T-helper 2 cell treated with Interferon-gamma antibody and Interleukin-4, amounts not matched to agents 100 ng/mL and 5 ng/mL, for 36 hours (primary cell): ENCODE measurements around the gene PNPLA2. TPM values are rescaled to one million over a fixed set of nuclear protein-coding genes. Genes with fewer than 3 reads are reported as not detected.

Source experiments
- intact Hi-C: fragments of 100-400 bp; cut with micrococcal nuclease; formaldehyde crosslinking; loops from one replicate; pipeline ENCODE4 v1.15.1; 2023
- total RNA-seq: library from RNA; stranded (reverse); gene quantifications from 2 replicates; pipeline ENCODE4 v1.2.3, GENCODE V29; 2022

PNPLA2 gene
- total RNA-seq, 1 donor from 2014 or later = 43.0 TPM

DNA sequence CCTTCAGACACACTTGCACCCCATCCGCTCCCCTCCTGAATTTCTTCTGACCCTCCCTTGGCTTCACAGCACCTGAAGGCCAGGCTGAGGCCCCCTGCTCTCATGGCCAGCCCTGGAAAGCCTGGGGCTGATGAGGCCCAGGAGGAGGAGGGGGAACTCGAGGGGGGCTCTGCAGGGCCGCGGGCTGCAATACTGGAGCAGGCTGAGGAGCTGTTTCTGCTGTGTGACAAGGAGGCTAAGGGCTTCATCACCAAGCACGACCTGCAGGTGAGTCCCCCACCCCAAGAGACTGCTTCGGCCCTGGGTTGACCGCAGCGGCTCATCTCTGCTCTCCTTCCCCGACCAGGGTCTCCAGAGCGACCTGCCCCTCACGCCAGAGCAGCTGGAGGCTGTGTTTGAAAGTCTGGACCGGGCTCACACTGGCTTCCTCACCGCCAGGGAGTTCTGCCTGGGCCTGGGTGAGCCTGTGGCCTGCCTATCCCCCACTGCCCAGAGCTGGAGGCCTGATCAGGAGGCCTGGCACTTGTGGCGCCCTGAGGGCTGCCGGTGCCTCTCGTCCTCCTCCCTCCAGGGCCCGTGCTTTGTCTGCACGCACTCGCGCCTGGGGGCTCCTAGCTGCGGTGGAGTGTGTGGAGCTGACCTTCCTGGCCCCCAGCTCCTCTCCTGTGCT, 9.9 kb downstream of the PNPLA2 start:
- intact Hi-C loops = no loop called here

DNA sequence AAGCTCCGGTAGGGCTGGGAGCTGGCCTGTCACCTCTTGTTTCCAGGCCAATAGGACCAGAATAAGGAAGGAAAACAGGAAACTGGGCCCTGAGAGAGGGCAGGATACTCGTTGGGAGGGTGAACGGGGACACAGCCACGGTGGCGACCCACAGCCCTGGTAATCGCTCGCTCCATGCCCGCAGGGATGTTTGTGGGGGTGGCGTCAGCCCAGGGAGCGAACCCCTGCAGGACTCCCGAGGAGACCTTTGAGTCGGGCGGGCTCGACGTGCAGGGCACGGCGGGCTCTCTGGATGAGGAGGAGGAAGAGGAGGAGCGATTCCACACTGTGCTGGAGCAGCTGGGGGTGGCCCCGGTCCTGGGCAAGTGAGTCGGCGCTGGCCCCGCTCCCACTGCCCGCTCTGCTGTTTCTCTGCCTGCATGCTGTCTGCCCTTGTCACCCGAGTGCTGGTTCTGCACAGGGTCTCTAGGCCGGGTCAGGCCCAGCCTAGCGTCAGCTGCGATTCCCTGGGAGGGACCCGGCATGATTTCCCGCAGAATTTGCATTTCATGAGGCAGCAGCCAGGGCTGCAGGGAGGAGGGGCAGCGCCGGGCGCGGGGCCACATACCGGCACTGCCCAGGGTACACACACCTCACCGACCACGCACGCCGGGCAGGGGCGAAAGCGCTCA, 10.6 kb downstream of the PNPLA2 start:
- intact Hi-C loops = no loop called here

DNA sequence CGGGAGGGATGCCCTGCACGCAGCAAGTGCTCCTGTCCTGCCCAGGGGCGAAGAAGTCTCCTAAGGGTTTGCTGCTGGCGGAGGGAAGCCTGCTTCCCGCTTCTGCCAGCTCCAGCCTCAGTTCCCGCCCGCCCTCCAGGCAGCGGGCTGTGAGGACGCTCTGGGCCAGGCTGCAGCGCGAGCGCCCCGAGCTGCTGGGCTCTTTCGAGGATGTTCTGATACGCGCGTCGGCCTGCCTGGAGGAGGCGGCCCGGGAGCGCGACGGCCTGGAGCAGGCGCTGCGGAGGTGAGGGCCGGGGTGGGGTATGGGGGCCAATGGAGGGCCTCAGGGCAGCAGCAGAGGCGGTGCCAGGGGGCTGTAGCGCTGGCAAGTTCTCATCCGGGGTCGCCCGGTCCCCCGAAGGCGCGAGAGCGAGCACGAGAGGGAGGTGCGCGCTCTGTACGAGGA, 11.2 kb downstream of the PNPLA2 start:
- intact Hi-C loops = loop anchor here (1.0 kb wide), 1 partner anchor 11 kb away; no protein-coding TSS in a partner anchor

DNA sequence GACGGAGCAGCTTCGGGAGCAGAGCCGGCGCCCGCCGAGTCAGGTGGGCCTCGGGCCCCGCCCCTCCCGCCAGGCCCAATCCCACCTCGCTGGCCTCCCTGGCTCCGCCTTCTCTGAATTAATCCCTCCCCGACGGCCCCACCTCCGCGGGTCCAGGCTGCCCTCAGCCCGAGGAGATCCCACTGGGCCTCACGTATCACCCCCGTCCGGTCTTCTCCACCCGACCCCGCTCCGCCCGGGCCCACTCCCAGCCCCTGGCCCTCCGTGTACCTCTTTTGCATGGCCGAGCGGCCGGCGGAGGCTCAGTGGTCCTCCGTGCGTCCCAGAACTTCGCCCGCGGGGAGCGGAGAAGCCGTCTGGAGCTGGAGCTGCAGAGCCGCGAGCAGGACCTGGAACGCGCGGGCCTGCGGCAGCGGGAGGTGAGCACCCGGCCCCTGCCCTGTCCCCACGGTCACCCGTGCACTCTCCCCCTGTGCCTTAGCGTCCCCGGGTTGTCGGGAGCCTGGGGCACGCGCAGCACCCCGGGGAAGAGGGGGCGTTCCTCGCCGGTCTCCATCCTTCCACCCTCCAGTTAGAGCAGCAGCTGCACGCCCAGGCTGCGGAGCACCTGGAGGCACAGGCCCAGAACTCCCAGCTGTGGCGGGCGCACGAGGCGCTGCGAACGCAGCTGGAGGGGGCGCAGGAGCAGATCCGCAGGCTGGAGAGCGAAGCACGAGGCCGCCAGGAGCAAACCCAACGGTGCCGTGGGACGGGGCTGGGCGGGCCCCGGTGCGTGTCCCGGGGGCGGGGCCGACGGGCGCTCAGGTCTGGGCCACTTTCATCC, 11.8 kb downstream of the PNPLA2 start:
- intact Hi-C loops = loop anchor here (1.0 kb wide), 1 partner anchor 11 kb away; no protein-coding TSS in a partner anchor

DNA sequence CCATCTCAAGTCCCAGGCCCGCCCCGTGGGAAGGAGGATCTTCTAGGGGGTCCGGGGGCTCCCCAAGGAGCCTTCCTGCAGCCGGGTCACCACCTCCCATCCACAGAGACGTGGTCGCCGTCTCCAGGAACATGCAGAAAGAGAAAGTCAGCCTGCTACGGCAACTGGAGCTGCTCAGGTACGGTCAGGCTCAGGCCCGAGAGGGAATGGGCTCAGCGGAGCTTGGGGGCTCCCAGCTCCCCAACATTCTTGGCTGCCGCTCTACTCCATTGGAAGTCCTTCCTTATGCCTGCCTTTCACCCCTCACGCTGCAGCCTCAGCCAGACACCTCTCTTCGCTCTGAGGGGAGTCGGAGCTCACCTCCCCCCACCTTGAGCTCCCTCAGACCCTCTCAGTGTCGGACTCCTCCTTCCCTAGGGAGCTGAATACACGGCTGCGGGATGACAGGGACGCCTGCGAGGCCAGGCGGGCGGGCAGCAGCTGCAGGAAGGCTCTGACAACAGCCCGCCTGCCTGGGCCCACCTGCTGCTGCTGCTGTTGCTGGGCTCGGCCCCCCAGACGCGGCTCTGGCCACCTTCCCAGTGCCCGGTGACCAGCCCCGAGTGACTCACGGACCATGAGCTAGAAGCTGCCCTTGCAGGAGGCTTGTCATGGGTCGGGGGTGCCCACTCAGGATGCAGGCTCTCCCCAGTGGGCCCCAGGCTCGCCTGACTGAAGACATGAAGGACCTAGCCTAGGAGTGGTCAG, 12.6 kb downstream of the PNPLA2 start:
- intact Hi-C loops = no loop called here

DNA sequence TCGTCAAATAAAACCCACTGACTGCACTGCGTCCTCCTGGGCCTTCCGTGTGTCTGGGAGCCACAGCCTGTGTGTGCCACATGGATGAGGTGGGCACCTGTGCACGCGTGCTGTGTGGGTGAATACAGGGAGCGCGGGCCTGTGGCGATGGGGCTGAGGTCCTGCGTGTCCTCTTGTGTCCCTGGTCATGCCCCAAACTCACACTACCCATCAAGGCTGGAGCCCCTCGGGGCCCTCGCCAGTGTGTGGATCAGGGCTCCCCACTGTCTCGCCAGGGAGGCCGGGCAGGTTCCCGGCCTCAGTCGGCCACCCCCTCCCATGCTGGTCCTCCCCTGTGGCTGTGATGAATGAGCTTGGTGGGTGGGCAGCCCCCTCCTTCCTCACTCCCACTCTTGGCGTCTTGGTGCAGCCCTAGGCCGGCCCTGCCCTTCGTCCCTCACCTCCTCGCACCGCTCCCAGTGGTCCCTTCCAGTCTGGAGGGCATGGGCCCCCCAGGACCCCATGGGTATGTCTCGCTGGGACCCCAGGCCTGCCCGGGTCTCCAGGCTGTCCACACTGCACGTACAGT, 13.3 kb downstream of the PNPLA2 start:
- intact Hi-C loops = no loop called here

DNA sequence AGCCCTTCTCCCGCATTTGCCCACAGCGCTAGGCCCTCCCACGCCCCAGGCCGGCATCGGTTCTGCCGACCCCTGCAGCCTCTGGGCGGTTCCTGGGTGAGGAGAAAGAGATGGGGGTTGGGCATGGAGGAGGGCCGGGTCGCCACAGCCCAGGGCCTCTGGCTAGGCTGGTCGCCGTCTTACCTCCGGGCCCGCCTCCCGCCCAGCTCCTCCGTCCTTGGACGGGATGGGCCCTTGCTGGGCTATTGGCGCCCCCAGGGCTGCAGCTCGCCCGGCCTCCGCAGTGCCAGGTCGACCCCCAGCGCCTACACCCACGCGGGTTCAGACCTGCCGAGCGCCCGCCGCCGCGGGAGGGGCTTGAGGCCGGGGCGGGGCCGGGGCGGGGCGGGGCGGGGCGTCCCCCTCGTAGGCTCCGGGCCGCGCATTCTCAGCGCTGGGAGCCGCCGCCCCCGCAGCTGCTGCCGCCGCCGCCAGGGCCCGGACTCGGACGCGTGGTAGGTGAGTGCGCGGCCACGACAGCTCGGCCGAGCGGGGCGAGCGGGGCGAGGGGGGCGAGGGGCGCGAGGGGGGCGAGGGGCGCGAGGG, 13.9 kb downstream of the PNPLA2 start, which contains the start of gene CD151:
Gene CD151, plus strand, starts transcription at position 424 of the 585 bp plus-strand sequence. CDS start 3,118 bp downstream, outside the sequence.
- intact Hi-C loops = no loop called here

DNA sequence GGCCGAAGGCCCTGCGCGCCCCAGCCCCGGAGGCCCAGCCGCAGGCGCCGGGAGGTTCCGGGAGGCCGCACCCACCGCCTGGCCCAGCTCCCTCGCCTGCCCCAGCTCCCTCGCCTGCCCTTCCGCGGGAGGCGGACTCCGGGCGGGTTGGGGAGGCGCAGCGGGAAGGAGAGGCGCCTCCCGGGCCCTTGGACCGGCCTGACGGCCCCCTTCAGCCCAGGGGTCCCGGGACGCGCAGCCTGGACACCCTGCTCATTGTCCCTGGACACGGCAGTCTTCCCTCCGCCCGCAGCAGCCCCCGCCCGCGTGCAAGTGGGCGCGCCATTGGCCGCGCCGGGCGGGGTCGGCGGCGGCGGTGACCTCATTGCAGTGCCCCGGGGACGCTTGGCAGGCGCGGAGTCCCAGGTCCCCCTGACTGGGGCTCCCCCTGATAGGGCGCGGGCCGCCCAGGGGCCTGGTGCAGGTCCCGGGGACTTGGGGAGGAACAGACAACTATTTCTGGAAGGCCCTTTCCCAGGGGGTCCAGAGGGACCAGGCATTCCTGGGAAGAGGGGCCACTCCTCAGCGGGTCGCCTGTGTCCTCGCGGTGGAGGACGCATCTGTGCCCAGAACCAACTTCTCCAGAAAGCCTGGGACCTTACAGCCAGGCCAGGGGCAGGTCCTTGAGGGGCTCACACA, 14.5 kb downstream of the PNPLA2 start:
- intact Hi-C loops = no loop called here

DNA sequence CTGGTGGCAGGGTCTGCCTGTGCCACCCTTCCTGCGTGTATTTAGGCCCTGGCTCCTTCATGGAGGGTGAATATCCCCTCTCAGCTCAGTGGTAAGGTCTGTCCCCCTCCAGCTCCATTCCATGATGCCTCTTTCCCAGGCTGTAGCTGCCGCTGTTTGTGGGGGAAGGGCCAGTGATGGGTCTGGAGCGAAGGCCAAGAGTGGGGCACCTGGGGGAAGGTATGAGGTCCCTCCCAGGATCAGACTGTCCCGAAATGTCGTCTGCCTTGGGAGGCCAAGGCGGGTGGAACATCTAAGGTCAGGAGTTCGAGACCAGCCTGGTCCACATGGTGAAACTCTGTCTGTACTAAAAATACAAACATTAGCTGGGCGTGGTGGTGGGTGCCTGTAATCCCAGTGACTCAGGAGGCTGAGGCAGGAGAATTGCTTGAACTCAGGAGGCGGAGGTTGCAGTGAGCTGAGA, 15.2 kb downstream of the PNPLA2 start:
- intact Hi-C loops = no loop called here

DNA sequence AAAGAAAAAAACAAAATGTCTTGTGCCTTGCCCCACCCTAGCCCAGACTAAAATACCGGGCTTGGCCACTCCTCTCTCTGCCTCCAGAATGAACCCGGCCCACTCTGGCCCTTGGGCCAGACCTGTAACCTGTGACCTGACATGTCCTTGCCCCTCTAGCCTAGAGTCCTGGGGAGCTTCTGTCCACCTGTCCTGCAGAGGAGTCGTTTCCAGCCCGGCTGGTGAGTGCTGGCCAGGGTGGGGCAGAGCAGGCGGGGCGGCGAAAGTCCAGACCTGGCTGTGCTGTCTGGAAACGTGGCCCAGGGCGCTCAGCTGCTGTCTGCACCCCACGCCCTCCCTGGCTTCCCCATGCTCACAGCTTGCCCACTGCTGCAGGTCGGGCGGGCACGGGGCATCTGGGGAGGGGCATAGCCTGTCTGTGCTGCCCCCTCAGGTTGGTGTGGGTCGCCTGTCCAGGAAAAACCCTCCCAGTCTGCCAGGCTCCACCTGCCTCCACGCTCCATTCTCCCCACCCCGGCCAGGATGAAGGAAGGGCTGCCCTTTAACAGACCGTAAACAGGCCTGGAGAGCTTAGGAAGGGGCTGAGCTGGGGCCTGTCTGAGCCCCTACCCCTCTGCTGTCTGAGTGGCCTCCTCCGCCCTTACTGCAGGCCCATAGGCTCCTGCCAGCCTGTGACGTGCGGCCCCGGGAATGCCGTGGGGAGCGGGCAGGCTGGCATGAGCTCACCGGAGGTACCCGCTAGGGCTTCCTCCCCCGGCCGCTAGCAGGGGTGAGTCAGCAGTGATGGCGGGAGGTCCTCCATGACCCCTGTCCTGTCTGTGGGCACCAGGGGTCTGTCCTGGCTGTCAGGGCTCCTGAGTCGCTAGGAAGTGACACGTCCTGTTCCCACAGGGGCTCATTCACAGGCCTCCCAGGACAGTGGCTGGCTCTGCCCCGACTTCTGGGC, 15.9 kb downstream of the PNPLA2 start:
- intact Hi-C loops = no loop called here

DNA sequence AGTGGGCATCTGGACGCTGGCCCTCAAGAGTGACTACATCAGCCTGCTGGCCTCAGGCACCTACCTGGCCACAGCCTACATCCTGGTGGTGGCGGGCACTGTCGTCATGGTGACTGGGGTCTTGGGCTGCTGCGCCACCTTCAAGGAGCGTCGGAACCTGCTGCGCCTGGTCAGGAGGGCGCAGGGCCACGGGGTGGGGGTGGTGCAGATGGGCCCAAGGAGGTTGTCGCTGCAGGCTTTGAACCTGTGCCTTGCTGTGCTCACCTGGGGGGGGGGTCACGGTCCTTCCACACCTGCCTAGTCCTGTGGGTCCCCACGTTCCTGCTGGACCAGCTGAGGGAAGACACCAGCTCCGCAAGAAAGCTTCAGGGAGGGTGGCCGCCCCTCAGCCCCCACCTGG, 17.6 kb downstream of the PNPLA2 start:
- intact Hi-C loops = no loop called here

DNA sequence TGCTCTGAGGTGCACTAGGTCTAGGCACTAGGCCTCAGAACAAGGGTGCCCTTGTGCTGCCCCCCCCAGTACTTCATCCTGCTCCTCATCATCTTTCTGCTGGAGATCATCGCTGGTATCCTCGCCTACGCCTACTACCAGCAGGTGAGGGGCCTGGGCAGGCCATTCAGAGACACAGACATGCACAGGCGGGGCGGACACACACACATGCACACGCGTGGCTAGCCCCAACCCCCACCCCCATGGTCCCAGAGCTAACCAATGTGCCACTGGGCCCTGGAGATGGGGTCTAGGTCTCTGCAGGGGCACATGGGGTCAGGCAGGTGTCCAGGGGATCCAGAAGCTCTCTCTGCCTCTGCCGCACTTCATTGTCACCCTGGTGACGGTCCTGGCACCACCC, 18.0 kb downstream of the PNPLA2 start:
- intact Hi-C loops = no loop called here

DNA sequence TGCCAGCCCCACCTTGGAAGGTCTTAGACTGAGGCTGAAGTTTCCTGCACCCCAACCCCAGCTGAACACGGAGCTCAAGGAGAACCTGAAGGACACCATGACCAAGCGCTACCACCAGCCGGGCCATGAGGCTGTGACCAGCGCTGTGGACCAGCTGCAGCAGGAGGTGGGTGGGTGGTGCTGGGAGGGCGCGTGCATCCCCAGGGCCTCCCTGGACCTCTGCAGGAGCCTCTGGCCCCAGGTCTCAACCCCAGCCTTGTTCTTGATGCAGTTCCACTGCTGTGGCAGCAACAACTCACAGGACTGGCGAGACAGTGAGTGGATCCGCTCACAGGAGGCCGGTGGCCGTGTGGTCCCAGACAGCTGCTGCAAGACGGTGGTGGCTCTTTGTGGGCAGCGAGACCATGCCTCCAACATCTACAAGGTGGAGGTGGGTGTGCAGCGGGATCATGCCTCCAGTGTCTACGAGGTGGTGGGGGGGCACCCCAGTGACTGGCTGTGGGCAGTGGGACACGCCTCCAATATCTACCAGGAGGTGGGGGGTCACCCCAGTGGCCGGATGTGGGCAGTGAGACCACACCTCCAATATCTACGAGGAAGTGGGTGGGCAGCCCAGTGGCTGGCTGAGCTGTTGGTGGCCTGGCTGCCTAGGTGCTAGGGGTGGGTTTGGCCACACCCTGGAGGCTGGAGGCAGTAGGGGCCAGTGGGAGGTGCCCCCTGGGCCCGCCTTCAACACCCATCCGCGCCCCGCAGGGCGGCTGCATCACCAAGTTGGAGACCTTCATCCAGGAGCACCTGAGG, 18.7 kb downstream of the PNPLA2 start:
- intact Hi-C loops = no loop called here

DNA sequence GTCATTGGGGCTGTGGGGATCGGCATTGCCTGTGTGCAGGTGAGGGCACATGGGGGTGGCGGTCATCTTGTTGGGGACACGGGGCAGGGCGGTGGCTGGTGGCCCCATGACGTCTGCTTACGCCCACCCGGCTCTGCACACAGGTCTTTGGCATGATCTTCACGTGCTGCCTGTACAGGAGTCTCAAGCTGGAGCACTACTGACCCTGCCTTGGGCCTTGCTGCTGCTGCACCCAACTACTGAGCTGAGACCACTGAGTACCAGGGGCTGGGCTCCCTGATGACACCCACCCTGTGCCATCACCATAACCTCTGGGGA, 19.2 kb downstream of the PNPLA2 start:
- intact Hi-C loops = no loop called here

DNA sequence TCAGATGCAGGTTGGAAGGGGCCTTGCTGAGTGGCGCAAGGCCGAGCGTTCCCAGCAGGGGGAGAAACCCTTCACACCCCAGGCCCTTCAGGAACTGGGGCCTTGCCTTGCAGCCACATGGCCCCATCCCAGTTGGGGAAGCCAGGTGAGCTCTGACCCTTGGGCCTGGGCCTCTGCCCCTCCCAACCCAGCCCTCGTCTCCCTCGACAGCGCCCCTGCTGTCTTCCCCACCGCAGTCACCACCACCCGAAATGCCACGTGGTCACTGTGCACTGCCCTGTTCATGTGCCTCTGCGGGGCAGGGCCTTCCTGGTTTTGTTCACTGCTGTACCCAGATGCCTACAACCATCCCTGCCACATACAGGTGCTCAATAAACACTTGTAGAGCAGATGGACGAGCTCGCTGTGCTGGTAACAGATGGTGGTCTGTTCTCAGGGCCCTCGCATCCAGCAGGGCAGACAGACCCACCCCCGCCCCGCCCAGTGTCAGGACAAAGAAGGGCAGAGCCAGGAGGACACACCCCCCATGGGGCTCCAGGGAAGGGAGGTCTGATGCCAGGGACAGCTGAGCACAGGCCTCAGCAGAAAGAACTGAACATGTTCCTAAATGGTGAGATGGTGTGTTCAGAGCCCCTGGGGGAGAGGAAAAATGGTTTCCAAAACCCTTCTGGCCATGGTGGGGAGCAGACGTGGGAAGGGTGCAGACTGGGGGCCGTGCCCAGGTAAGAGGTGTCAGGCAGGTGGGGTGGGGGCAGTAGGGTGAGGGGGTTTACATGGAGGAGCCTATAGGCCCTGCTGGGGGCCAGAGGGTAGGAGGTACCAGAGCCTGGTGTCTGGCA, 19.9 kb downstream of the PNPLA2 start:
- intact Hi-C loops = no loop called here

DNA sequence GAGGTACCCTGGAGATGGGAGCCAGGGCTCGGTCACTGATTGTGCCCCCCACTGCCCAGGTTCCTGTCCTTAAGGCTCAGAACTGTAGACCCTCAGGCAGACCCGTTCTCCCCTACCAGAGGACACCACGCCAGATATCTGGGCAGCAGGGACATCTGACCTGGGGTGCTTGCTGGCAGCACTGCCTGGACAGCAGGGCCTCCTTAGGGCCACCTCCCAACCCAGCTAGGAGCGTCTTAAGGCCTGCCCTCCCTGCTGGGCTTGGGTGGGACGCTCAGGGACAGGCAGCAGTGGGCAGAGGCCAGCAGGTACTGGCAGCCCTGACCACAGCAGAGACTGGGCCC, 20.5 kb downstream of the PNPLA2 start:
- intact Hi-C loops = no loop called here
